CD8-positive, alpha-beta memory T cell (primary cell): ENCODE results near the gene HIPK1. TPM values are rescaled to one million over a fixed set of nuclear protein-coding genes. Genes with fewer than 3 reads are reported as not detected.

Experiments used
- CTCF ChIA-PET: fragments of 350-600 bp; sonication (Branson Sonifier 250); formaldehyde crosslinking; loops from one replicate; lab custom pipeline; 2021; ENCODE audit warnings: antibody characterized with exemption; lab: Charles Lee
- POLR2A ChIA-PET: fragments of 350-600 bp; sonication (Branson Sonifier 250); formaldehyde crosslinking; loops from one replicate; lab custom pipeline; 2021; ENCODE audit warnings: antibody characterized with exemption; lab: Charles Lee
- DNase-seq, 5 donors: peaks; one replicate each; pipeline versions ENCODE4 v3.0.0 to v3.0.0-alpha.2; 2020 to 2022; ENCODE audit warnings: mixed read lengths in 1 of 5
- H3K27ac ChIP-seq: one replicate; pipeline ENCODE4 v1.7.0; 2013; ENCODE audit warnings: low read depth, mild to moderate bottlenecking, low read length, moderate library complexity
- H3K27me3 ChIP-seq: 2 replicates; pipeline ENCODE4 v1.7.0; 2013; ENCODE audit warnings: low read length, mild to moderate bottlenecking; ENCODE audit not compliant: insufficient read depth, poor library complexity, severe bottlenecking
- H3K36me3 ChIP-seq: 2 replicates; pipeline ENCODE4 v1.7.0; 2013; ENCODE audit warnings: mild to moderate bottlenecking, low read length, moderate library complexity; ENCODE audit not compliant: insufficient read depth
- H3K4me1 ChIP-seq: 2 replicates; pipeline ENCODE4 v1.7.0; 2013; ENCODE audit warnings: mild to moderate bottlenecking, low read length, moderate library complexity; ENCODE audit not compliant: insufficient read depth
- H3K4me3 ChIP-seq: 2 replicates; pipeline ENCODE4 v1.7.0; 2013; ENCODE audit warnings: mild to moderate bottlenecking, low read length
- H3K9me3 ChIP-seq: 2 replicates; pipeline ENCODE4 v1.7.0; 2013; ENCODE audit warnings: mild to moderate bottlenecking, low read length
- H3K27ac Mint-ChIP-seq, 8 donors: one replicate each; pipeline ENCODE4 v1.8.0; 2020 to 2021; ENCODE audit warnings: mixed read lengths in 8 of 8, mild to moderate bottlenecking in 6 of 8, inconsistent platforms in 3 of 8, moderate library complexity in 3 of 8
- H3K27me3 Mint-ChIP-seq, 2 donors: one replicate each; pipeline ENCODE4 v1.8.0; 2020 to 2021; ENCODE audit warnings: mixed read lengths in 2 of 2, mild to moderate bottlenecking in 1 of 2, moderate library complexity in 1 of 2
- H3K36me3 Mint-ChIP-seq, 3 donors: one replicate each; pipeline ENCODE4 v1.8.0; 2020 to 2021; ENCODE audit warnings: mixed read lengths in 3 of 3, inconsistent platforms in 1 of 3, mild to moderate bottlenecking in 1 of 3
- H3K4me1 Mint-ChIP-seq, 3 donors: one replicate each; pipeline ENCODE4 v1.8.0; 2020 to 2021; ENCODE audit warnings: mixed read lengths in 3 of 3, inconsistent platforms in 1 of 3, mild to moderate bottlenecking in 1 of 3
- H3K4me3 Mint-ChIP-seq, 7 donors: one replicate each; pipeline ENCODE4 v1.8.0; 2020 to 2021; ENCODE audit warnings: mixed read lengths in 7 of 7, mild to moderate bottlenecking in 6 of 7, moderate library complexity in 4 of 7, inconsistent platforms in 2 of 7
- H3K9me3 Mint-ChIP-seq, 5 donors: one replicate each; pipeline ENCODE4 v1.8.0; 2020 to 2022; ENCODE audit warnings: mixed read lengths in 5 of 5, mild to moderate bottlenecking in 3 of 5, moderate library complexity in 2 of 5, inconsistent platforms in 1 of 5
- polyA plus RNA-seq: library from polyadenylated mRNA; unstranded; fragments of 300-500 nt; fragmentation: Illumina TruSeq; gene quantifications from one replicate; pipeline ENCODE4 v1.2.3, GENCODE V29; 2021
- total RNA-seq, 2 experiments: library from RNA; stranded (reverse); gene quantifications; one replicate each; pipeline ENCODE4 v1.2.3, GENCODE V29; 2021

HIPK1 gene
- total and polyA plus RNA-seq, 3 experiments from 2014 or later: 19.4 to 81.2 (median 80.9) TPM

DNA sequence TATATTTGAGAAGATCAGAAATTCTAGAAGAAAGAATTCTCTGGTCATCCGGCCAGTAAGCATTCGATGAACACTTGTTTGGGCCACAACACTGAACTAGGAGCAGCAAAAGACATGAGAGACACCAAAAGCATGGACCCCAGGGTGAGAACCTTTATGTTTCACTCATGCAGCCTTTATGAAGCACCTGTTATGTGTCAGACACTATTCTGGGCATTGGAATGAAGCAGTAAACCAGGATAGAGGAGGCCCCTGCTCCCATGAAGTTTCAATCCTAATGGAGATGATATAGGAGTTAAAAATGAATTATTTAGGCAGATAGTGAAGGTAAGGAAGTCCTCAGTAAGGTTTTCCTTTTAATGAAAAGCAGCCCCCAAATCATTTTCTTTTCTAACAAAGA is 93.8 kb downstream of the HIPK1 start:
- H3K4me3 ChIP-seq: no peak overlapping the region
- Mint-ChIP-seq H3K27me3 (peaks cover 6 to 13% of the 10 kb centered on the region in 2 donors), H3K27ac (no peak overlapping the region), H3K4me3 (no peak overlapping the region), H3K4me1 (no peaks in the 10 kb centered on the region), H3K9me3 (peaks cover 0 to 6% (median 3%) of the 10 kb centered on the region in 5 donors), H3K36me3 (peaks cover 0 to 12% (median 0%) of the 10 kb centered on the region in 3 donors)
- no peaks in the 10 kb centered on the region for H3K27me3 ChIP-seq
- CTCF ChIA-PET: no interaction called here
- H3K4me1 ChIP-seq: no peaks in the 10 kb centered on the region
- H3K36me3 ChIP-seq: no peaks in the 10 kb centered on the region
- H3K9me3 ChIP-seq: no peaks in the 10 kb centered on the region
- H3K27ac ChIP-seq: no peak overlapping the region
- no peak for DNase-seq
- POLR2A ChIA-PET: no interaction called here

DNA sequence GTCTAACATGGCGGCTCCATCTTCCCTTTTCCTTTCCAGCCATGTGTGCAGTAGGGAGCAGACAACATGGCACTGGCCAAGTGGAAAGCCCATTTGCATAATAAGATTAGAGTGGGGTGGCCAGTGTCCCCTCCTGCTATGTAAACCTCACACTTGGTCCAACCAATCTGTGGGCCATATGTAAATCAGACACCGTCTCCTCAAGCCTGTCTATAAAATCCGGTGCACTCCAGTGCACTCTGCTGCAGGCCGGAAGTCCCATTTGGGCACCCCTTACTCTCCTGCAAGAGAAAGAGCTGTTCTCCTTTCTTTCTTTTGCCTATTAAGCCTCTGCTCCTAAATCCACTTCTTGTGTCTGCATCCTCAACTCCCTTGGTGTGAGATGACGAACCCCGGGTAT is 94.3 kb downstream of the HIPK1 start:
- Histone ChIP-seq H3K4me1 (no peaks in the 10 kb centered on the region), H3K27ac (no peak overlapping the region), H3K27me3 (no peaks in the 10 kb centered on the region), H3K36me3 (no peaks in the 10 kb centered on the region), H3K9me3 (no peaks in the 10 kb centered on the region), H3K4me3 (no peak overlapping the region)
- ChIA-PET POLR2A (no interaction called here), CTCF (no interaction called here)
- Mint-ChIP-seq H3K27ac (no peak overlapping the region), H3K9me3 (peaks cover 0 to 6% (median 3%) of the 10 kb centered on the region in 5 donors), H3K4me3 (no peak overlapping the region), H3K4me1 (no peaks in the 10 kb centered on the region), H3K27me3 (peaks cover 2 to 13% of the 10 kb centered on the region in 2 donors), H3K36me3 (peaks cover 0 to 12% (median 0%) of the 10 kb centered on the region in 3 donors)
- no peak for DNase-seq

DNA sequence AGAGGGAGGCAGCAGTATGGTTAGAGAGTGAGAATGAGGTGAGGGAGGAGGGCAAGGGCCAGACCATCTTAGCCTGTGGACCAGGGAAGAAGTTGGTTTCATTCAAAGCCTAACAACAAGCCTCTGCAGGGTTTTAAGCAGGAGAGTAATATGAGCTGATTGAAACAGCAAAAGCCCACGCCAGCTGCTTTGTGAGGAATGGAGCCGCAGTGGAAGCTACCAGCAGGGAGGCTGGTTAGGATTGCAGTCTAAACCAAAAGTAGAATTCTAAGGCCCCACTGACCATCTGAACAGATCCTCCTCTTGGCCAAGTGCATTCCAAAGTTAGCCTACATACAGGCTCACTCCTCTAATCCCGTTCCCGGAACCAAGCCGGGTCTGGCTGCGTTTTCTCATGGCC is 94.9 kb downstream of the HIPK1 start:
- Histone ChIP-seq H3K9me3 (no peaks in the 10 kb centered on the region), H3K27ac (no peak overlapping the region), H3K4me3 (no peak overlapping the region), H3K4me1 (no peaks in the 10 kb centered on the region), H3K27me3 (no peaks in the 10 kb centered on the region), H3K36me3 (no peaks in the 10 kb centered on the region)
- Mint-ChIP-seq H3K27me3 (peaks cover 2 to 11% of the 10 kb centered on the region in 2 donors), H3K4me3 (no peak overlapping the region), H3K27ac (no peak overlapping the region), H3K36me3 (peaks cover 0 to 10% (median 0%) of the 10 kb centered on the region in 3 donors), H3K9me3 (peaks cover 0 to 6% (median 3%) of the 10 kb centered on the region in 5 donors), H3K4me1 (no peaks in the 10 kb centered on the region)
- CTCF ChIA-PET: no interaction called here
- DNase-seq: no peak
- POLR2A ChIA-PET: no interaction called here

DNA sequence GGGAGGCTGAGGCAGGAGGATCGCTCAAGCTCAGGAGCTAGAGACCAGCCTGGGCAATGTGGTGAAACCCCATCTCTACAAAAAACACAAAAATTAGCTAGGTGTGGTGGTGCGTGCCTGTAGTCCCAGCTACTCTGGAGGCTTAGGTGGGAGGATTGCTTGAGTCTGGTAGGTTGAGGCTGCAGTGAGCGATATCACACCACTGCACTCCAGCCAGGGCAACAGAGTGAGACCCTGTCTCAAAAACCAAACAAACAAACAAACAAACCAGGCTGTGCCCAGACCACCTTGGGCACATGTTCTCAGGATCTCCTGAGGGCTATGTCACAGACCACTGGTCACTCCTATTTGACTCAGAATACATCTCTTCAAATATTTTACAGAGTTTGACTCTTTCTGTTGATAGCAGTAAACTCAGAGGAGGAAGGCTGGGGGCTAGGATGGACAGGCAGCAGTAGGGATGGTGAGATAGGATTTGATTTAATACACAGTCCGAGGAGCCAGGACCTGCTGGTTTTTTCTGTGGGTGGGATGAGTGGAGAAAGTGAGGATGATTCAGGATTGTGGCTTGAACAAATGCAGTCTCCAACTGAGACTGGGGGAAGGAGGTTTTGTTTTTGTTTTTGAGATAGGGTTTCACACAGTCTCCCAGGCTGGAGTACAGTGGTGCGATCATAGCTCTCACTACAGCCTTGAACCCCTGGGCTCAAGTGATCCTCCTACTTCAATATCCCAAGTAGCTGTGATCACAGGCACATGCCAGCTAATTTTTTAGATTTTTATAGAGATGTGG is 96.7 kb downstream of the HIPK1 start:
- no peak overlapping the region for H3K27ac ChIP-seq
- H3K36me3 ChIP-seq: no peaks in the 10 kb centered on the region
- H3K4me1 Mint-ChIP-seq: no peaks in the 10 kb centered on the region
- no peaks in the 10 kb centered on the region for H3K9me3 ChIP-seq
- POLR2A ChIA-PET: no interaction called here
- H3K4me3 Mint-ChIP-seq: no peak overlapping the region
- peaks cover 0 to 4% of the 10 kb centered on the region in 2 donors for H3K27me3 Mint-ChIP-seq
- DNase-seq: no peak
- peak overlapping the region in 1 of 8 donors; percentile 24 for H3K27ac Mint-ChIP-seq
- no peaks in the 10 kb centered on the region for H3K9me3 Mint-ChIP-seq
- H3K4me3 ChIP-seq: no peak overlapping the region
- no peaks in the 10 kb centered on the region for H3K27me3 ChIP-seq
- CTCF ChIA-PET: no interaction called here
- no peaks in the 10 kb centered on the region for H3K36me3 Mint-ChIP-seq
- no peaks in the 10 kb centered on the region for H3K4me1 ChIP-seq

DNA sequence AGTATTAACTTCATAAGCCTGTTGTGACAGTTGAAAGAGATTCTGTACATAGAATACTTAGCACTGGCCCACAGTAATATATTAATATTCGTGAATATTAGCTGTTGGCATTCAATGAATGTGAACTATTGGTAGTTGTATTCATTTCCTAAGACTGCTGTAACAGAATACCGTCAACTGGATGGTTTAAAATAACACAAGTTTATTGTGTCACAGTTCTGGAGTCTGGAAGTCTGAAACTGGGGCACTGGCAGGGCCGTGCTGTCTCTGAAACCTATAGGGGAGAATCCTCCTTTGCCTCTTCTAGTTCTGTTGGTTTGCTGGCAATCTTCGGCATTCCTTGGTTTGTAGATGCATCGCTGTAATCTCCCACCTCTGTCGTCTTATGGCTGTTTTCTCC is 97.7 kb downstream of the HIPK1 start:
- CTCF ChIA-PET: no interaction called here
- H3K27ac Mint-ChIP-seq: no peak overlapping the region
- Histone ChIP-seq H3K27ac (no peak overlapping the region), H3K27me3 (no peaks in the 10 kb centered on the region), H3K4me1 (no peaks in the 10 kb centered on the region), H3K9me3 (no peaks in the 10 kb centered on the region), H3K36me3 (no peaks in the 10 kb centered on the region), H3K4me3 (no peak overlapping the region)
- H3K36me3 Mint-ChIP-seq: no peaks in the 10 kb centered on the region
- peaks cover 0 to 4% of the 10 kb centered on the region in 2 donors for H3K27me3 Mint-ChIP-seq
- H3K9me3 Mint-ChIP-seq: no peaks in the 10 kb centered on the region
- no peak overlapping the region for H3K4me3 Mint-ChIP-seq
- DNase-seq: no peak
- no peaks in the 10 kb centered on the region for H3K4me1 Mint-ChIP-seq
- POLR2A ChIA-PET: no interaction called here

Other genes with a start within 250 kb of the HIPK1 start
- gene PHTF1, start 169.8 kb upstream of the HIPK1 start, total RNA-seq: 10 to 100 TPM; 17.5 to 17.8 TPM
- 14.5 TPM for gene PHTF1, start 169.8 kb upstream of the HIPK1 start, polyA plus RNA-seq
- gene RSBN1, start 116.8 kb upstream of the HIPK1 start, total RNA-seq: 10 to 100 TPM; 18.5 to 19.2 TPM
- 44.5 TPM for gene RSBN1, start 116.8 kb upstream of the HIPK1 start, polyA plus RNA-seq
- gene PTPN22, start 57.6 kb upstream of the HIPK1 start, total RNA-seq: 10 to 100 TPM; 57.7 to 66.5 TPM
- 83.2 TPM for gene PTPN22, start 57.6 kb upstream of the HIPK1 start, polyA plus RNA-seq
- 1 to 10 TPM; 1.2 to 1.9 TPM for gene BCL2L15, start 41.7 kb upstream of the HIPK1 start, total RNA-seq
- gene BCL2L15, start 41.7 kb upstream of the HIPK1 start, polyA plus RNA-seq: not detected
- 10 to 100 TPM; 33.7 to 36.2 TPM for gene AP4B1, start 24.5 kb upstream of the HIPK1 start, total RNA-seq
- gene AP4B1, start 24.5 kb upstream of the HIPK1 start, polyA plus RNA-seq: 12.1 TPM
- 10 to 100 TPM; 31.2 to 32.1 TPM for gene DCLRE1B, start 24.0 kb upstream of the HIPK1 start, total RNA-seq
- 5.1 TPM for gene DCLRE1B, start 24.0 kb upstream of the HIPK1 start, polyA plus RNA-seq
- gene OLFML3, start 50.1 kb downstream of the HIPK1 start, total RNA-seq: under 1 TPM; 0.18 to 0.24 TPM
- not detected for gene OLFML3, start 50.1 kb downstream of the HIPK1 start, polyA plus RNA-seq
- not detected for gene SYT6, start 224.5 kb downstream of the HIPK1 start, total RNA-seq
- gene SYT6, start 224.5 kb downstream of the HIPK1 start, polyA plus RNA-seq: not detected